ENCODE data around the gene CCDC40. TPM values are rescaled to one million over a fixed set of nuclear protein-coding genes. Genes with fewer than 3 reads are reported as not detected.

The CCDC40 gene
- total and polyA plus RNA-seq, 2 of the 13 experiments (the other 11 are each of a cell fraction or from before 2014, with no cell fraction given), result 4.1 to 5.5 TPM

DNA sequence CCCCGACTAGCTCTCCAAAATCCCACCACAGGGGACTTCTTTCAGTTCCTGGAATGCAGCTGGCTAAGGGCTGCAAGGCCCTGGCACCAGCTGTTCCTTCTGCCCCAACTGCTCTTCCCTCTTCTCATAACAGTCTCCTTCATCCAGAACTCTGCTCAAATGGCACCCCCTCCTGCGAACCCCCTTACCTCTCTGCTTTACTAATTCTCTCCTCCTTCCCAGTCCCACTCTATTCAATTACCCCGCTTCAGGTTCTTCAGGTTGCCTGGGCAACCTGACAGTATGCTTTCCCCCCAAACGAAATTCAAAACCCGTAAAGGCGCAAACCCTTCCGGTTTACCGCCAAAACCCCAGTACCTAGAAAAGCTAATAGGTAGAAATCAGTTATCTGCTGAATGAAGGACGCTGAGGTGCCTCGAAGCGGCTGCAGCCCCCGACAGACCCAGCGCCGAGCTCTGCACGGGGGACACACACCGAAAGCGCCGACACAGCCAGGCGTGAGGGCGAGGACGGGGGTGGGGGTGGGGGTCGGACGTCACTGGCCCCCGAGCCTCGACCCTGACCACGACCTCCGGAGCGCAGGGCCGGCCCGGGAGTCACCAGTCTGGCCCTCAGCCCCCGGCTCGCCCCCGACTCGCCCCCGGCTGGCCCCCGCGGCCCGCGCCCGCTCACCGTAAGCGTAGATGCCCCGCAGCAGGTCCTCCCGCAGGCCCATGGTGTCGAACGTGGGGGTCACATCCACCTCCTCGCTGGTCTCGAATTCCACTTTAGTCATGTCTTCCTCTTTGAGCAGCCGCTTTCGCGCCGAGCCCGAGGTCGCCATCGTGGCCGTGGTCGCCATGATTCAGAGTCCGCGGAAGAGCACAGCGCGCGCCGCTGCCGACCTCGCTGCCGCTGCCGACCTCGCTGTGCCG is 109.9 kb downstream of the CCDC40 start (continued):
- TF ChIP-seq ELK4 (CRISPR knock-in tag; IDR thresholded peaks at IDR 0.05; ENCODE audit: borderline replicate concordance) (0 out of 2 replicates have a peak, but pooled peaks have one; percentile 26), ZXDC (CRISPR knock-in tag; IDR thresholded peaks at IDR 0.05) (0 out of 2 replicates have a peak, but pooled peaks have one; percentile 80), ZNF317 (CRISPR knock-in tag; IDR thresholded peaks at IDR 0.05) (no peak), PAX8 (CRISPR knock-in tag; IDR thresholded peaks at IDR 0.05; ENCODE audit: borderline replicate concordance) (0 out of 2 replicates have a peak, but pooled peaks have one; percentile 96), ZNF580 (CRISPR knock-in tag; IDR thresholded peaks at IDR 0.05; ENCODE audit: borderline replicate concordance, low read depth) (no peak; the same call in 1 of the 2 replicates), TGIF2 (CRISPR knock-in tag; IDR thresholded peaks at IDR 0.05) (0 out of 2 replicates have a peak, but pooled peaks have one; percentile 6), BRCA1 (CRISPR knock-in tag; IDR thresholded peaks at IDR 0.05) (no peak), ZNF780A (CRISPR knock-in tag; IDR thresholded peaks at IDR 0.05) (0 out of 2 replicates have a peak, but pooled peaks have one; percentile 35), SOX6 (IDR thresholded peaks at IDR 0.05) (no peak), SOX6 (CRISPR knock-in tag; IDR thresholded peaks at IDR 0.05) (no peak), ZNF34 (CRISPR knock-in tag; IDR thresholded peaks at IDR 0.05; ENCODE audit: borderline replicate concordance) (0 out of 2 replicates have a peak, but pooled peaks have one; percentile 4), ZFAT (CRISPR knock-in tag; conservative IDR thresholded peaks at IDR 0.05) (0 out of 2 replicates have a peak, but pooled peaks have one; percentile 7), ERF (CRISPR knock-in tag; IDR thresholded peaks at IDR 0.05) (no peak), ZNF687 (CRISPR knock-in tag; IDR thresholded peaks at IDR 0.05) (no peak), FLYWCH1 (CRISPR knock-in tag; IDR thresholded peaks at IDR 0.05) (0 out of 2 replicates have a peak, but pooled peaks have one; percentile 12), ZNF567 (CRISPR knock-in tag; IDR thresholded peaks at IDR 0.05; ENCODE audit: borderline replicate concordance) (no peak), THAP8 (CRISPR knock-in tag; IDR thresholded peaks at IDR 0.05; ENCODE audit: borderline replicate concordance) (no peak)
- TF ChIP-seq, protein P1, sequence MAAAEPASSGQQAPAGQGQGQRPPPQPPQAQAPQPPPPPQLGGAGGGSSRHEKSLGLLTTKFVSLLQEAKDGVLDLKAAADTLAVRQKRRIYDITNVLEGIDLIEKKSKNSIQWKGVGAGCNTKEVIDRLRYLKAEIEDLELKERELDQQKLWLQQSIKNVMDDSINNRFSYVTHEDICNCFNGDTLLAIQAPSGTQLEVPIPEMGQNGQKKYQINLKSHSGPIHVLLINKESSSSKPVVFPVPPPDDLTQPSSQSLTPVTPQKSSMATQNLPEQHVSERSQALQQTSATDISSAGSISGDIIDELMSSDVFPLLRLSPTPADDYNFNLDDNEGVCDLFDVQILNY (CRISPR knock-in tag; conservative IDR thresholded peaks at IDR 0.05), result peak; percentile 84
